CD4-positive, alpha-beta T cell (primary cell): ENCODE measurements around the gene PACSIN2. TPM values are rescaled to one million over a fixed set of nuclear protein-coding genes. Genes with fewer than 3 reads are reported as not detected.

Source experiments
- ATAC-seq: fragments of 200-7000 bp; cut with Tn5 transposase; one replicate; pipeline ENCODE4 v1.10.0; 2022; ENCODE audit warnings: mild to moderate bottlenecking; ENCODE audit not compliant: poor library complexity
- CTCF ChIA-PET: fragments of 350-600 bp; sonication (Branson Sonifier 250); formaldehyde crosslinking; loops from one replicate; lab custom pipeline; 2021; ENCODE audit warnings: antibody characterized with exemption, inconsistent platforms; lab: Charles Lee
- POLR2A ChIA-PET: fragments of 350-600 bp; sonication (Branson Sonifier 250); formaldehyde crosslinking; loops from one replicate; lab custom pipeline; 2021; ENCODE audit warnings: antibody characterized with exemption, inconsistent platforms; lab: Charles Lee
- DNase-seq, 14 experiments: peaks; one replicate each; pipeline ENCODE4 v3.0.0-alpha.2; 2013 to 2020; ENCODE audit warnings: mixed read lengths in 2 of 14
- H3K27ac ChIP-seq, 2 donors: one replicate each; pipeline versions ENCODE4 v1.5.1 to v1.7.0; 2013; ENCODE audit warnings: low read length in 2 of 2, low read depth in 1 of 2, mild to moderate bottlenecking in 1 of 2
- H3K27me3 ChIP-seq, 2 experiments: 1 replicate in 1 of 2; 2 replicates in 1 of 2; pipeline versions ENCODE4 v1.6.1 to v1.7.0; 2013; ENCODE audit warnings: low read length in 2 of 2, control low read depth in 1 of 2, mild to moderate bottlenecking in 1 of 2, moderate library complexity in 1 of 2; ENCODE audit not compliant: insufficient read depth in 2 of 2, control insufficient read depth in 1 of 2
- H3K36me3 ChIP-seq: one replicate; pipeline ENCODE4 v1.6.1; 2013; ENCODE audit warnings: low read length, control low read depth; ENCODE audit not compliant: insufficient read depth
- H3K4me1 ChIP-seq: one replicate; pipeline ENCODE4 v1.6.1; 2013; ENCODE audit warnings: low read length, control low read depth; ENCODE audit not compliant: insufficient read depth
- H3K4me3 ChIP-seq: one replicate; pipeline ENCODE4 v1.5.1; 2013; ENCODE audit warnings: mild to moderate bottlenecking, low read length, moderate library complexity
- H3K9me3 ChIP-seq, 2 experiments: 1 replicate in 1 of 2; 2 replicates in 1 of 2; pipeline versions ENCODE4 v1.6.1 to v1.7.0; 2013; ENCODE audit warnings: low read length in 2 of 2, mild to moderate bottlenecking in 2 of 2, control low read depth in 1 of 2, moderate library complexity in 1 of 2; ENCODE audit not compliant: control insufficient read depth in 1 of 2, insufficient read depth in 1 of 2
- H3K27ac Mint-ChIP-seq: one replicate; pipeline ENCODE4 v1.8.0; 2020; ENCODE audit warnings: mixed read lengths
- H3K27me3 Mint-ChIP-seq: one replicate; pipeline ENCODE4 v1.8.0; 2021; ENCODE audit warnings: mixed read lengths
- H3K36me3 Mint-ChIP-seq: one replicate; pipeline ENCODE4 v1.8.0; 2021; ENCODE audit warnings: low read depth, mixed read lengths
- H3K4me1 Mint-ChIP-seq: one replicate; pipeline ENCODE4 v1.8.0; 2021; ENCODE audit warnings: low read depth, mixed read lengths
- H3K4me3 Mint-ChIP-seq: one replicate; pipeline ENCODE4 v1.8.0; 2020; ENCODE audit warnings: mild to moderate bottlenecking, mixed read lengths
- H3K9me3 Mint-ChIP-seq: one replicate; pipeline ENCODE4 v1.8.0; 2020; ENCODE audit warnings: mixed read lengths
- intact Hi-C, 2 experiments: fragments of 100-400 bp; cut with DNase I in 1 of 2; cut with micrococcal nuclease in 1 of 2; formaldehyde crosslinking; loops; one replicate each; pipeline versions ENCODE4 v1.15.1 to v1.9.0; 2023 to 2025; cut with DNase I, micrococcal nuclease
- total RNA-seq, 174 experiments: library from RNA in 2 of 174; stranded (reverse) in 2 of 174; gene quantifications; one replicate each; pipeline ENCODE4 v1.2.3 and lab custom pipeline; 2021 to 2026
- TF ChIP-seq, protein P1 (sequence below): fragments of 200-600 bp; IDR thresholded peaks from one replicate; pipeline ENCODE4 v1.8.0; 2022; ENCODE audit warnings: antibody characterized with exemption, mild to moderate bottlenecking

Gene PACSIN2
- total RNA-seq, 2 experiments from 2014 or later = 23.3 to 25.5 TPM

DNA sequence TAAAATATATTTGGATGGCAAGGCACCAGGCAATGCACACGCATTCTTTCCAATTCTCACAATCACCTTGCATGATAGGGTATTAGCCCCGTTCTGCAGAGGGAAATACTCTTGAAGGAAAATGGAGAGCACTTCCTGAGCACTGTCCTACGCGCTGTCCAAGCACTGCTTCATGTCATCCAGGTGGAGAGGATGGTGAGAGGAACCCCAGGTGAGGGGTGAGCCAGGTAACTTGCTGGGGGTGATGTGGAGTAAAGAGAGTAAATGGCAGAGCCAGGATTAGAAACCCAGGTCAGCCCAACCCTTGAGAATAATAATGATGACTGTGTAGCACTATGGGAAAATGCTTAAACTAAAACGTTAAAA is 711 bp upstream of the PACSIN2 start:
- TF ChIP-seq, protein P1, sequence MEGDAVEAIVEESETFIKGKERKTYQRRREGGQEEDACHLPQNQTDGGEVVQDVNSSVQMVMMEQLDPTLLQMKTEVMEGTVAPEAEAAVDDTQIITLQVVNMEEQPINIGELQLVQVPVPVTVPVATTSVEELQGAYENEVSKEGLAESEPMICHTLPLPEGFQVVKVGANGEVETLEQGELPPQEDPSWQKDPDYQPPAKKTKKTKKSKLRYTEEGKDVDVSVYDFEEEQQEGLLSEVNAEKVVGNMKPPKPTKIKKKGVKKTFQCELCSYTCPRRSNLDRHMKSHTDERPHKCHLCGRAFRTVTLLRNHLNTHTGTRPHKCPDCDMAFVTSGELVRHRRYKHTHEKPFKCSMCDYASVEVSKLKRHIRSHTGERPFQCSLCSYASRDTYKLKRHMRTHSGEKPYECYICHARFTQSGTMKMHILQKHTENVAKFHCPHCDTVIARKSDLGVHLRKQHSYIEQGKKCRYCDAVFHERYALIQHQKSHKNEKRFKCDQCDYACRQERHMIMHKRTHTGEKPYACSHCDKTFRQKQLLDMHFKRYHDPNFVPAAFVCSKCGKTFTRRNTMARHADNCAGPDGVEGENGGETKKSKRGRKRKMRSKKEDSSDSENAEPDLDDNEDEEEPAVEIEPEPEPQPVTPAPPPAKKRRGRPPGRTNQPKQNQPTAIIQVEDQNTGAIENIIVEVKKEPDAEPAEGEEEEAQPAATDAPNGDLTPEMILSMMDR = no peak
- Histone ChIP-seq H3K4me1 (peaks cover 23% of the 10 kb centered on the region), H3K9me3 (no peaks in the 10 kb centered on the region), H3K36me3 (no peaks in the 10 kb centered on the region), H3K27ac (peak overlapping the region; percentile 75), H3K27me3 (no peaks in the 10 kb centered on the region), H3K4me3 (peak overlapping the region; percentile 91)
- ChIA-PET CTCF (interaction anchor here (0.6 to 1.5 kb wide), 2 partner anchors 18 to 35 kb away, joined by 3 to 6 read pairs; no protein-coding TSS in a partner anchor), POLR2A (interaction anchor here (0.6 to 2.0 kb wide), 10 partner anchors 14 to 401 kb away, joined by 3 to 16 read pairs (median 4); partner anchors contain the start of genes BIK and POLDIP3)
- Mint-ChIP-seq H3K27ac (peak overlapping the region; percentile 98), H3K36me3 (peaks cover 9% of the 10 kb centered on the region), H3K27me3 (no peaks in the 10 kb centered on the region), H3K4me1 (peaks cover 38% of the 10 kb centered on the region), H3K9me3 (no peaks in the 10 kb centered on the region), H3K4me3 (peak overlapping the region; percentile 99)
- intact Hi-C loops = loop anchor here (2.0 to 10.0 kb wide), 4 partner anchors 75 to 1479 kb away; partner anchors contain the start of genes ARFGAP3 (in 1 of the 2), MCAT (in 1 of the 2) and RTL6 (in 1 of the 2)
- no peak for DNase-seq
- ATAC-seq = no peak

DNA sequence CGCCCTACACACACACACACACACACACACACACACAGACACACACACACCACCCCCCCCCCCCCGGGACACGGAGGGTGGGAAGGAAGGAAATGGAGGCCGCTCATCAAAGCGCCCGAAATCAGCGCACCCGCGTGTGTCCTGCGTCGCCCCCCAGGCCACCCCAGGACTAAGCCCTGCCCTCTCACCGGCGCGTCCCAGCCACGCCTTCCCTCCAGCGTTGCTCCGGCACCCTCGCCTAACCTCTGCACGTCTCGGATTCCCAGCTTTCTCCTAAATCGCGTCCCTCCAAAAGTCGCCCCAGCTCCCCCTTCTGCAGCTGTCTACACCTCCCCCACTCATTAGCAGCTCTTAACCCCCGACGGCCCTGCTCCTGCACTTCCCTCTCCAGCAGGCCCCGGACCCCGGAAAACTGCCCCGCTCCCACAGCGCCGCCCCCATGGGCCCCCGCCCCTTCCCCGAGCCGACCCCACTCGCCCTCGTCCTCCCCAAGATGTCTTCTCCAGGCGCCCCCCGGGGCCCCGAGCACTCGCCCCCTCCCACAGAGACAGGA is 557 bp downstream of the PACSIN2 start:
- Histone ChIP-seq H3K4me1 (peaks cover 23% of the 10 kb centered on the region), H3K4me3 (peak overlapping the region; percentile 91), H3K9me3 (no peaks in the 10 kb centered on the region), H3K36me3 (no peaks in the 10 kb centered on the region), H3K27ac (peak overlapping the region in 1 of 2 donors; percentile 44), H3K27me3 (no peaks in the 10 kb centered on the region)
- CTCF ChIA-PET = interaction anchor here (0.6 kb wide), 1 partner anchor 78 kb away, joined by 3 read pairs; no protein-coding TSS in a partner anchor
- Mint-ChIP-seq H3K27me3 (no peaks in the 10 kb centered on the region), H3K36me3 (peaks cover 9% of the 10 kb centered on the region), H3K27ac (peak overlapping the region; percentile 98), H3K4me1 (peaks cover 42% of the 10 kb centered on the region), H3K9me3 (no peaks in the 10 kb centered on the region), H3K4me3 (peak overlapping the region; percentile 98)
- intact Hi-C loops = loop anchor here in 1 of 2 experiments (1.0 to 10.0 kb wide), 4 partner anchors 130 to 1480 kb away; partner anchors contain the start of genes ARFGAP3, MCAT, RTL6 and TTLL12
- POLR2A ChIA-PET = interaction anchor here (0.8 to 2.0 kb wide), 10 partner anchors 8 to 173 kb away, joined by 3 to 16 read pairs (median 4); partner anchors contain the start of gene BIK
- DNase-seq (peak in 11 of 14 experiments; percentile 11 to 71 (median 34)), ATAC-seq (peak; percentile 11)
- TF ChIP-seq, protein P1 = no peak

DNA sequence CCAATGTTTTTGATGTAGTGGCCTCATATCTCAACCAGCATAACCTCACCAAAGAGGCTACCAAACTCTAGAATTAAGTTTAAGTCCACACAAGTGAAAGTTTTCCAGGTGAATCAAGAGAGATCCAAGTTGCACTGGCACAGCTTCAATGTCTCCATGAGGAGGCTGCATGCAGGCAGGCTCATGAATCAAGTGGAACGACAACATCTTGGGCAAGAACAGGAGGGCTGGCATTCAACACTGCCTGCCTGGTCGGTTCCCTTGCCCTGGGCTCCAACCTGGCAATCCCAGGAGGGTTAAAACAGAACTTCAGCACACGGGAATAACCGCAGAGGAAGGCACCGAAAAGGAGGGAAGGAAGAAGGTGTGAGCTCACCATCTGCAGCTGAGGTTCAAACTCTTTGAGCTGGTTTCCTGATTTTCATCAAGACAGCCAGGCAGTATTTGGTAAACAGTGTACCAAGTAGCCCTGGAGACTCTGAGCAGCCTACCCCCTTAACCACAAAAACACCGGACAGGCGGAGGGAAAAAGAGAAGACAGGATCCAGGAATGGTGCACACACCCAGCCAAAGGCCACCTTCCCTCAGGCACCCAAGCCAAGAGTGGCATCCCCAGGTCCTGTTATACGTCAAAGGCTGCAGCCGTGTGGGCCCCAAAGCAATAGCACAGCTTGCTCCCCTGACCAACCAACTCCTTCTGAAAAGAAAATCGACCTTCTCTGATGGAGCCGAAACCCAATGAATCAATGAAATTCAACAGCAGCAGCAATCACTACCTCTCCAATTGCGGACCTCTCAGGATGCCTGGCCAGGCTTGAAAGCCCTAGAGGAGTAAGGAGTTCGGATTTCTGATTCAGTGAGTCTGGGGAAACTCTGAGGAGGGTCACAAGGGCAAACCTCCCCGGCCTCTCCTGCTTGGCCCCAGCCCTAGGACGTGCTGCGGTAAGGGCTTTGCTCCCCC is 1.3 kb downstream of the PACSIN2 start:
- Histone ChIP-seq H3K27ac (peak overlapping the region; percentile 1 to 35), H3K9me3 (no peaks in the 10 kb centered on the region), H3K4me1 (peaks cover 23% of the 10 kb centered on the region), H3K4me3 (peak overlapping the region; percentile 91), H3K27me3 (no peaks in the 10 kb centered on the region), H3K36me3 (no peaks in the 10 kb centered on the region)
- no peaks in the 10 kb centered on the region for H3K27me3 Mint-ChIP-seq
- H3K4me3 Mint-ChIP-seq = peak overlapping the region; percentile 98
- no peak for ATAC-seq
- DNase-seq = peak in 2 of 14 experiments; percentile 25 to 85
- H3K27ac Mint-ChIP-seq = peak overlapping the region; percentile 98
- TF ChIP-seq, protein P1 = no peak
- no peaks in the 10 kb centered on the region for H3K9me3 Mint-ChIP-seq
- H3K36me3 Mint-ChIP-seq = peaks cover 9% of the 10 kb centered on the region
- CTCF ChIA-PET = interaction anchor here (0.6 kb wide), 1 partner anchor 79 kb away, joined by 3 read pairs; no protein-coding TSS in a partner anchor
- intact Hi-C loops = loop anchor here in 1 of 2 experiments (1.0 to 10.0 kb wide), 4 partner anchors 131 to 1481 kb away; partner anchors contain the start of genes ARFGAP3, MCAT, RTL6 and TTLL12
- POLR2A ChIA-PET = interaction anchor here (0.8 to 1.9 kb wide), 9 partner anchors 9 to 174 kb away, joined by 3 to 16 read pairs (median 4); partner anchors contain the start of gene TTLL12
- H3K4me1 Mint-ChIP-seq = peaks cover 50% of the 10 kb centered on the region
